Right lobe of liver (tissue), 4 donors: ENCODE measurements around the gene NUMA1.

Experiments
- POLR2A ChIP-seq: fragments of 450-650 bp; IDR thresholded peaks from one replicate; pipeline ENCODE4 v1.6.1; 2017; ENCODE audit warnings: antibody characterized with exemption, mild to moderate bottlenecking
- TF ChIP-seq, protein P1 (sequence below), 4 donors: fragments of 200-600 bp in 3 of 4; fragments of 450-650 bp in 1 of 4; IDR thresholded peaks; one replicate each; pipeline versions ENCODE4 v1.5.1 to v1.8.0; 2016 to 2022; ENCODE audit warnings: antibody characterized with exemption in 4 of 4, mild to moderate bottlenecking in 2 of 4
- donor health status: DM: no; HTN: no; CAD: no.
- donor health status: DM: no; HTN: no; CAD: no.
- donor health status: DM: no; HTN: yes; CAD: no.

GRCh38 chr11:72103754-72104167, 23.4 kb upstream of the NUMA1 start:
- TF ChIP-seq, protein P1, sequence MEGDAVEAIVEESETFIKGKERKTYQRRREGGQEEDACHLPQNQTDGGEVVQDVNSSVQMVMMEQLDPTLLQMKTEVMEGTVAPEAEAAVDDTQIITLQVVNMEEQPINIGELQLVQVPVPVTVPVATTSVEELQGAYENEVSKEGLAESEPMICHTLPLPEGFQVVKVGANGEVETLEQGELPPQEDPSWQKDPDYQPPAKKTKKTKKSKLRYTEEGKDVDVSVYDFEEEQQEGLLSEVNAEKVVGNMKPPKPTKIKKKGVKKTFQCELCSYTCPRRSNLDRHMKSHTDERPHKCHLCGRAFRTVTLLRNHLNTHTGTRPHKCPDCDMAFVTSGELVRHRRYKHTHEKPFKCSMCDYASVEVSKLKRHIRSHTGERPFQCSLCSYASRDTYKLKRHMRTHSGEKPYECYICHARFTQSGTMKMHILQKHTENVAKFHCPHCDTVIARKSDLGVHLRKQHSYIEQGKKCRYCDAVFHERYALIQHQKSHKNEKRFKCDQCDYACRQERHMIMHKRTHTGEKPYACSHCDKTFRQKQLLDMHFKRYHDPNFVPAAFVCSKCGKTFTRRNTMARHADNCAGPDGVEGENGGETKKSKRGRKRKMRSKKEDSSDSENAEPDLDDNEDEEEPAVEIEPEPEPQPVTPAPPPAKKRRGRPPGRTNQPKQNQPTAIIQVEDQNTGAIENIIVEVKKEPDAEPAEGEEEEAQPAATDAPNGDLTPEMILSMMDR (IDR thresholded peaks at IDR 0.05) = no peak
- no peak for TF ChIP-seq POLR2A
